ENCODE measurements around the gene C2CD4B.

Gene C2CD4B

DNA sequence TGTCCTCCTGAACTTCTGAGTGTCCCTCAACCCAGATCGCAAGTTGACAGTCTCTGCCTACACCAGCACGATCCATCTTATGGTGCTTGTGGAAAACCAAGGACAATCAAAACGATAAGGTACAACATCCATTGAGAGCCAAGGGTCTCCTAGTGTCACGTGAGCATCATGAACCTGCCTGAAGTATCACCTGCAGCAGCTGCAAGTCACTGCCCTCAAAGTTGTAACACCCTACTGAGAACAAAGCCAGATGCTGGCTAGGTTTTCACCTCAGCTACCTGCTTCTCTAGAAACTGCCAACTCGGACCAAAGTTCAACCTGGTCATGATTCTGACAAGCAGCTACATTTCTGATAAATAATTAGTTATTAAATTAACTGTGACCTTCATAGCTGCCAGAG is 17.5 kb downstream of the C2CD4B start:
- no peak for DNase-seq

DNA sequence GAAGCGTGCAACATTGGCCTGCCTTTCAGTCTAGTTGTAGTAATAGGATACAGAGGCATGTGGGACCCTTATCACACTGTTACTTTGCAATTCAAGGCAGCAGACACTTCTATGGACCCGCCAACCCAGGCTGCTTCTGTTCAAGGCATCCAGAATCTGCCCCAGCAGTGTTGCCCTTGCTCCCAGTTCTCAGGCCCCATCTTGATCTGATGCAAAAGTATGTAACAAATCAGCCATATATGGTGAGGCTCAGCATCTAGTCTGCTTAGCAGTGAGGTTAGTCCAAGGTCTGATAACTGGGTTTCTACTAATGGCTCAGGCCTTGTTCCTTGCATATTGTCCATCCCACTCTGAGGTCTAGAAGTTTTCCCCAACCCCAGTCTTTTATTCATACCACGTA is 17.9 kb downstream of the C2CD4B start:
- no peak for DNase-seq

DNA sequence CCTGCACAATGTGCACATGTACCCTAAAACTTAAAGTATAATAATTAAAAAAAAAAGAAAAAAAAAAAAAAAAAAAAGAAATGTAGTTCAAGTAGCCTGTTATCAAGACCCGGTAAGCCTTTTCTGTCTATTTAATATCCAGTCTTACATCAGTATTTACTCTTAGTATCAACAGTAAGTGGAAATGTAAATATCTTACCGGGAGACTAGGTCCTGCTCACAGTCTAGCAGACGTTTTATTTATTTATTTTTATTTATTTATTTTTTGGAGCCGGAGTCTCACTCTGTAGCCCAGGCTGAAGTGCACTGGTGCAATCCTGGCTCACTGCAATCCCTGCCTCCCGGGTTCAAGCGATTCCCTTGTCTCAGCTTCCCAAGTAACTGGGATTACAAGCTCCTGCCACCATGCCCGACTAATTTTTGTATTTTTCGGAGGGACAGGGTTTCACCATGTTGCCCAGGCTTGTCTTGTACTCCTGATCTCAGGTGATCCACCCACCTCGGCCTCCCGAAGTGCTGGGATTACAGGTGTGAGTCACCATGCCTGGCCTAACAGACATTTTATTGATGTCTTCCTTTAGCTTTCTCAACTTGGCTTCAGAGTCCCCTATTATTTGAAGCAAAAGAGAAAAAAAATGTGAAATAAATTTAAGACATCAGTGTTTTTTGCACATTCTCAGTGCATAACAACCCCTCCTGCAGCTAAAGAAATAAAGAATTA is 19.9 kb downstream of the C2CD4B start:
- DNase-seq = no peak

DNA sequence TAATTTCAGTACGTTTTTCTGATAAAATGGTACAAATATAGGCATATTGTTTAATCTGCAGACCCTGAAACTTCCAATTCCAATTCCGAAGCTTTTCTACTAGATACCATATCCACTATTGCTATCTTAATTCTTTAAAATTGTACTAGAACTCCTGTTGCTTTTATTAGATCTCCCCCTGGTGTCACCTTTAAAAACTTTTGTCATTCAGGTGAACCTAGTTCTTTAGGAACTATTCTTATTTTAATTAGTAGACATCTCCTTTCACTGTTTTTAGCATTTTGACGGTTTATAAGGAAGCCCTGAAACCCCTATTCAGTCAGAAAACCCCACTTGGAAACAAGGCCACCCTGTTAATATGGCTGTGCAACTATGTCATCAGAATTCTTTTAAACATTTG is 22.3 kb downstream of the C2CD4B start:
- no peak for DNase-seq

DNA sequence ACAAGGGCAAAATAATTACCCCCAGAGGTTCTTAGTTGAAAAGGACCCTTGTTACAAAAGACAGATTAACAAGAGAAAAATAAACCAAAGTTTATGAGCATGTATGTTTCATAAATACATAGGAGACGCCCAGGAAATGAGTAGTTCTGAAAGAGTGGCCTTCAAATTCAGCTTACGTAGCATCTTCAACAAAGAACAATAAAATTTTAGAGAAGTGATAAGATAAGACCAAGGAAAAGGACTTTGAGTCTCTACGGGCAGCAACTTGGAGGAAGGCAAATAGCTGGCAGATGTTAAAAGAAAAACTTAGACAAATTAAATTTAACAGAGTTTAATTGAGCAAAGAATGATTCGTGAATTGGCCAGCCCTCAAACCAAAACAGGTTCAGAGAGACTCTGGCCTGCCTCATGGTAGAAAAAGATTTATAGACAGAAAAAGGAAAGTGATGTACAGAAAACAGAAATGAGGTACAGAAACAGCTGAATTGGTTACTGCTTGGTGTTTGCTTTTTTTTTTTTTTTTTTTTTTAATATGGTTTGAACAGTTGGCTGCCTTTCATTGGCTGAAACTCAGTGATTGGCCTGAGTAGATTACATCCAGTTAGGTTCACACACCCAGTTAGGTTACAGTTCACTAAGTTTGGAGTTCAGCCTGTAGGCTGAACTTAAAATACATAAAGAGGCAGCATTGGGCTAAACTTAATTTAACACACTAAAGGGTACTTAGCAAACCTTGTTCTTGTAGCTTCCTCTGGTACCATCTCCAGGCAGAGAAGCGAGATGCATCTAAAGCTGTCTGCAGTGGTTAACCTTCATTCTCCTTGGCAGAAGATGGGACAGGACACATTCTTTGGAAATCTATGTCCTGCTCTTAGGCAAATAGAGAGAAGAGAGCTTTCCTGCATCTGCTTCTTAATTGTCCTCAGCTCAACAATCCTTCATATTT is 23.2 kb downstream of the C2CD4B start:
- DNase-seq = no peak

DNA sequence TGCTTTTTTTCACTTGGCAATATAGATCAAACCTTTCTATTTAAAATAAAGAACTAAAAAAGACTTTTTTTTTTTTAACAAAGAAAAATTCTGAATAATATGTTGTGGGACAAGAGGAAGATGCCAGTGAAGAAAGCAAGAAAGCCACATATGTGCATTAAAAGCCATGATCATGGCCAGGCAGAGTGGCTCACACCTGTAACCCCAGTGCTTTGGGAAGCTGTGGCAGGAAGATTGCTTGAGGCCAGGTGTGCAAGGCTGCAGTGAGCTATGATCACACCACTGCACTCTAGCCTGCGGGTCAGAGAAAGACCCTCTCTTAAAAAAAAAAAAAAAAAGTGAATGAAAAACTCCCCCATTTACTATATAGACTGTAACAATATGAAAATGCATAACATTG is 23.9 kb downstream of the C2CD4B start:
- no peak for DNase-seq

DNA sequence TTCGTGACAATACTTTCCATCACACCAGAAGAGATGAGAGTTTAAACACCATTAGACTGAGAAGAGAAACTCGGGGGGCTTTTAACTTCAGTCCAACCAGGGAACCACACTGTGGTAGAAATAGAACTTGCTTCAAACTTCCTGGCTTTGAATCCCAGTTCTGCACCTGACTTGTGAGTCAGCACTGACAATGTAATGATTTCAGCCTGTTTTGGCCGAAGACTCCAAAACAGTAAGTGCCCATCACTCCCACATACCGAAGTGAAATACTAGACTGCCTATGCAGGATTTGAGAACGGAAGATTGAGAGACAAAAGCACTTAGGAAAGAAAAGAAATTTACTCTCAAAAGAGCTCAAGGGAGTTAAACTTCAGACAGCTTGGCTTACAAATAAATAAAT is 27.0 kb downstream of the C2CD4B start:
- no peak for DNase-seq

DNA sequence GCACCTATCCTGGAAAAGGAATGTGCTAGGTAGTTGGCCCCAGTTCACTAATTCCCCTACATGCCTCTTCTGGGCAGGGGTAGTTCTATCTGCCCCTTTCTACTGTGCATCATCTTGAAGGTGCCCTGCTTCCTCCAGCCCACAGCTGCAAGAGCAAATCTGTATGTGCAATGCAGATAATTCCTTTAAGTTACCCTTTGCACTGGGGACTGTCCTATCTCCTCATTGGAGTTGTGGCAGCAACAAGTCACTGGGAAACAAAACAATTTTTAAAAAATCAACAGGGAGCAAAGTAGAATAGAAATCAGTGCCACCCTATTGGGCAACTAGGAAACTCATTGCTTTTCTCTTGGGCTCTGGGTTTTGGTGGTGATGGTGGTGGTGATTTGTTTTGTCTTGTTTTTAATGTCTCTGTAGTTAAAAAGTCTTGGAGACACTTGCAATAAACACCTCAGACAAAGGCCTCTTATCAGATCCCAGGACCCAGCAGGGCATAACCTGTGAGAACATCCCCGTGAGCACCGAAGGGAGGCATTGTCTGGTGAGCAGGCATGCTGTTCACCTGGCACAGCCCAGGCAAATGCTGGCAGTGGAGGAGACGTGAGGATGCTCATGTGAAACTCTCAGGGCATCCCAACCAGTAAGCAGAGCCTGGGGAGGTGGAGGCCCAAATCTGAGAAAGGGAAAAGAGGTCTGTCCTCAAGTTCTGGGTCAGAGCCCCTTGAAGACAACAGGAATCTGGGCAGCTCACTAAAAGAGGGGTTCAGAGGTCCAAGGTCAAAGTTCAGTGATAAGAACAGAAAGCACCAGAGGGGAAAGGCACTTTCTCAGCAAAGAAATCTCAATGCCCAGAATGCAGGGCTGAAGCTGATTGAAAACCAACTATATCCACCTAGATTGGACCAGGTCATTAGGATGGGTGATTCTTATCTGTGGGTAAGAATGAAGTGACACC is 27.9 kb downstream of the C2CD4B start:
- DNase-seq = no peak

GRCh38 chr15:62135532-62136134 is 29.5 kb downstream of the C2CD4B start:
- no peak for DNase-seq

DNA sequence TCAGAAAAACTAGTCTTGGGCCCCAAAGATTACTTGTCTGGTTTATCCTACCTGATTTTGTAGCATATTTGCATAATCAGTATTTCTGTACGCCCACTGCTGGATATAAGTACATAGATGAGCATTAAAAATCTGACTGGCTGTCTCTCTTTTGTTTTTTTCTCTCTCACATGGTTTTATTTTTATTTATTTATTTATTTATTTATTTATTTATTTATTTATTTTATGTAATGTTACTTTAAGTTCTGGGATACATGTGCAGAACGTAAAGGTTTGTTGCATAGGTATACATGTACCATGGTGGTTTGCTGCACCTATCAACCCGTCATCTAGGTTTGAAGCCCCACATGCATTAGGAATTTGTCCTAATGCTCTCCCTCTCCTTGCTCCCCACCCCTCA is 31.9 kb downstream of the C2CD4B start:
- DNase-seq = no peak

DNA sequence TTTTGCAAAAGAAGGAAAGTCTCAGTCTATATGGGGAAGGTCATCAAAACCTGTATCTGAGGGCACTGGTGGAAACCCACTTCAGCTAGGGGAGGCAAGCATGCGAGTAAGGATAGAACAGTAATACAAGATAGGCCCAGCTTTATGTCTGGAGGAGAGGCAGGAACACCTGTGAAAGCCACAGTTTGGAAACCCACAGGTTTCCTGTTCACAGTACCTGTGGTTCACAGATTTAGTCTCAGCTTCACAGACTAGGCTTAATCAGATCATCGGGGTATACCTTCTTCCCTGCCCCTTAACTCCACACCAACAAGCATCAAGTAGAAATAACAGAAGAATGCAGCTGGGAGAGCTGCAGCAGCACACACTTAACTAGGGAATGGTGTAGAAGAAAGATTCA is 36.2 kb downstream of the C2CD4B start:
- DNase-seq = no peak

DNA sequence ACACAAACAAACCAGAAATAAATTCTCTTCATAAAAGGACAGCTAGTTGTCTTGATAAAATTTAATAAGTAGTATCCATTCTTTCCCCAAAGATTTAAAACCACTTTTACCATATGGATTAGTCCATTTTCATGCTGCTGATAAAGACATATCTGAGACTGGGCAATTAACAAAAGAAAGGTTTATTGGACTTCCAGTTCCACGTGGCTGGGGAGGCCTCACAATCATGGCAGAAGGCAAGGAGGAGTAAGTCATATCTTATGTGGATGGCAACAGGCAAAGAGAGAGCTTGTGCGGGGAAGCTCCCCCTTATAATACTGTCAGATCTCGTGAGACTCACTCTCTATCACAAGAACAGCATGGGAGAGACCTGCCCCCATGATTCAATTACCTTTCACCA is 38.7 kb downstream of the C2CD4B start:
- DNase-seq = no peak

DNA sequence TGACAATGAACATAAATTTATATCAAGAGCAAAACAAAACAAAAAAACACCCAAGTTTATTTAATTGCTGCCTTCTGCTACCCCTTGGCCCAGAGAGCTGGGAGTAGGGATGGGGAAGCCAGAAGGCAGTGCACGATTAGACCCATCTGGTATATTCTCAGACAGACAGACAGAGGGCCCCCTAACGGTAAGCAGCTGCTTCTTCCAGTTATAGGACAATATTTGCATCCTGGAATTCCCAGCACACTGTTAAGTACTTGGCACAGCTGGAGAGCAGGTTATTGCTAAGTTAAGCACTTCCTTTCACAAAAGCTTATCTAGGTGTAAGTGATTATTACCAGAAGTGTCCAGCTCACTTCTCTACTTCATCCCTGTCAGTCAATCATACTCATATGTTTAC is 39.3 kb downstream of the C2CD4B start:
- DNase-seq = peak; percentile 61

GRCh38 chr15:62124973-62125303 is 40.1 kb downstream of the C2CD4B start:
- no peak for DNase-seq

- DNase-seq = no peak
These were observed 40.7 kb downstream of the C2CD4B start for GRCh38 chr15:62124176-62124972.

DNA sequence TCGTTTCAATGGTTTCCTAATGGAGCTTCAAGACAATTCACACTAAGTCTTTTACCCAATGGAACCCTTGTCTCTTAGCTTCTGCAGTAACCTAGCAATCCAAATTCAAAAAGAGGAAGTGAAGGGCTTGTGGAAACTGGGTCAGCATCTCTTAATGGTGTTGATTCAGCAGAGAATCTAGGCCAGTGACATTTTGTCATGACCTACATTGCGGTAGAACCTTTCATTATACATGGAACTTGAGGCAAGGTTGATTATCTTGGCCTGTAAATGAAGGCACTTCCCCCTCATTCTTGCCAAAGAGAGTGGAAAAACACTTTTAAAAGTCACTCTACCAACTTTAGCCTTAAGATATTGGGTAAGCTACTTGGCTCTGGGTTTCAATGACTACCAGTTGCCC is 42.8 kb downstream of the C2CD4B start:
- no peak for DNase-seq

GRCh38 chr15:62121273-62122015 is 43.6 kb downstream of the C2CD4B start:
- no peak for DNase-seq

DNA sequence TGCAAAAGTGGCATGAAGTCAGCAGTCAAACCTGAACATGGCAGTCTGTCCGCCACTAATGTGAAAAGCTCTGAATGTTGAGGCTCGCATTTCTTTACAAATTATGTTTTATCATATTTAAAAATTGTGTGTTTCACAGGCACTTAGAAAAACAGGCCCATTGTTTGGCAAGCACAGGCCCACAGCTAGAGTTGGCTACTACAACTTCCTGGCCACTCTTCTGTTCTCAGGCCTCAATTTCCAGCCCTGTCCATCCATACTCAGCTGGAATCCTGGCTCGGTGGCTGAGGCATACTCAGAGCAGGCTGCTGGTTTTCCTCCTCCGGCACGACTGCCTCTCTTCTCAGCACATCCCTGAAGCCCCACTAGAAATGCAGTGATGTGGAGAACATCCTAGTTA is 44.3 kb downstream of the C2CD4B start:
- DNase-seq = no peak

- DNase-seq = no peak
These were observed 45.2 kb downstream of the C2CD4B start for GRCh38 chr15:62119874-62120273.

- no peak for DNase-seq
These were observed 45.7 kb downstream of the C2CD4B start for GRCh38 chr15:62119227-62119864.
